CD4-positive, alpha-beta T cell treated with Interleukin-6 at 100 ng/mL for 8 hours (primary cell): ENCODE measurements around the gene IFRD2.
"Not testable (repeated sequence)": the region's sequence is repeated elsewhere in the genome, so short reads cannot be mapped to it uniquely, and the experiment has no call there.

ENCODE experiments used
- DNase-seq: peaks from one replicate; pipeline ENCODE4 v3.0.0-alpha.2; 2020; ENCODE audit warnings: mixed read lengths, low spot score

The IFRD2 gene

GRCh38 chr3:50286322-50287227 is 5.7 kb downstream of the IFRD2 start:
- DNase-seq = no peak

GRCh38 chr3:50284121-50284520 is 8.1 kb downstream of the IFRD2 start:
- not testable (repeated sequence) for DNase-seq

GRCh38 chr3:50279255-50280016 is 12.8 kb downstream of the IFRD2 start:
- DNase-seq = no peak

- no peak for DNase-seq
Measured at GRCh38 chr3:50278880-50279224, 13.4 kb downstream of the IFRD2 start, which contains the start of gene LSMEM2. Gene LSMEM2, plus strand, starts transcription at chr3:50279087. Its CDS starts 27 bp downstream, at chr3:50279114.

GRCh38 chr3:50278123-50278879 is 13.9 kb downstream of the IFRD2 start:
- DNase-seq = no peak

GRCh38 chr3:50276762-50277101 is 15.5 kb downstream of the IFRD2 start:
- DNase-seq = no peak

GRCh38 chr3:50275996-50276761 is 16.1 kb downstream of the IFRD2 start:
- DNase-seq = no peak

GRCh38 chr3:50275141-50275995 is 16.9 kb downstream of the IFRD2 start:
- DNase-seq = no peak

- peak; percentile 69 for DNase-seq
Measured at GRCh38 chr3:50274371-50275104, 17.7 kb downstream of the IFRD2 start.

- no peak for DNase-seq
Measured at GRCh38 chr3:50273689-50274065, 18.6 kb downstream of the IFRD2 start.

- peak; percentile 77 for DNase-seq
Measured at GRCh38 chr3:50272911-50273688, 19.1 kb downstream of the IFRD2 start.

GRCh38 chr3:50272538-50272910 is 19.7 kb downstream of the IFRD2 start:
- not testable (repeated sequence) for DNase-seq

- no peak for DNase-seq
Measured at GRCh38 chr3:50271314-50271936, 20.8 kb downstream of the IFRD2 start.

- DNase-seq = no peak
Measured at GRCh38 chr3:50270422-50271224, 21.6 kb downstream of the IFRD2 start.

GRCh38 chr3:50269977-50270413 is 22.2 kb downstream of the IFRD2 start:
- DNase-seq = no peak

GRCh38 chr3:50269460-50269859 is 22.8 kb downstream of the IFRD2 start:
- no peak for DNase-seq

GRCh38 chr3:50268703-50269451 is 23.4 kb downstream of the IFRD2 start, which contains the start of gene SEMA3B:
Gene SEMA3B, plus strand, starts transcription at chr3:50269147. Its CDS starts 94 bp downstream, at chr3:50269241.
- no peak for DNase-seq
